CD4-positive, alpha-beta T cell (primary cell): ENCODE measurements around the gene MYO3B. TPM values are rescaled to one million over a fixed set of nuclear protein-coding genes. Genes with fewer than 3 reads are reported as not detected.

Experiments used
- ATAC-seq: fragments of 200-7000 bp; cut with Tn5 transposase; one replicate; pipeline ENCODE4 v1.10.0; 2022; ENCODE audit warnings: mild to moderate bottlenecking; ENCODE audit not compliant: poor library complexity
- CTCF ChIA-PET: fragments of 350-600 bp; sonication (Branson Sonifier 250); formaldehyde crosslinking; loops from one replicate; lab custom pipeline; 2021; ENCODE audit warnings: antibody characterized with exemption, inconsistent platforms; lab: Charles Lee
- POLR2A ChIA-PET: fragments of 350-600 bp; sonication (Branson Sonifier 250); formaldehyde crosslinking; loops from one replicate; lab custom pipeline; 2021; ENCODE audit warnings: antibody characterized with exemption, inconsistent platforms; lab: Charles Lee
- DNase-seq, 14 experiments: peaks; one replicate each; pipeline ENCODE4 v3.0.0-alpha.2; 2013 to 2020; ENCODE audit warnings: mixed read lengths in 2 of 14
- H3K27ac ChIP-seq, 2 donors: one replicate each; pipeline versions ENCODE4 v1.5.1 to v1.7.0; 2013; ENCODE audit warnings: low read length in 2 of 2, low read depth in 1 of 2, mild to moderate bottlenecking in 1 of 2
- H3K27me3 ChIP-seq, 2 experiments: 1 replicate in 1 of 2; 2 replicates in 1 of 2; pipeline versions ENCODE4 v1.6.1 to v1.7.0; 2013; ENCODE audit warnings: low read length in 2 of 2, control low read depth in 1 of 2, mild to moderate bottlenecking in 1 of 2, moderate library complexity in 1 of 2; ENCODE audit not compliant: insufficient read depth in 2 of 2, control insufficient read depth in 1 of 2
- H3K36me3 ChIP-seq: one replicate; pipeline ENCODE4 v1.6.1; 2013; ENCODE audit warnings: low read length, control low read depth; ENCODE audit not compliant: insufficient read depth
- H3K4me1 ChIP-seq: one replicate; pipeline ENCODE4 v1.6.1; 2013; ENCODE audit warnings: low read length, control low read depth; ENCODE audit not compliant: insufficient read depth
- H3K4me3 ChIP-seq: one replicate; pipeline ENCODE4 v1.5.1; 2013; ENCODE audit warnings: mild to moderate bottlenecking, low read length, moderate library complexity
- H3K9me3 ChIP-seq, 2 experiments: 1 replicate in 1 of 2; 2 replicates in 1 of 2; pipeline versions ENCODE4 v1.6.1 to v1.7.0; 2013; ENCODE audit warnings: low read length in 2 of 2, mild to moderate bottlenecking in 2 of 2, control low read depth in 1 of 2, moderate library complexity in 1 of 2; ENCODE audit not compliant: control insufficient read depth in 1 of 2, insufficient read depth in 1 of 2
- H3K27ac Mint-ChIP-seq: one replicate; pipeline ENCODE4 v1.8.0; 2020; ENCODE audit warnings: mixed read lengths
- H3K27me3 Mint-ChIP-seq: one replicate; pipeline ENCODE4 v1.8.0; 2021; ENCODE audit warnings: mixed read lengths
- H3K36me3 Mint-ChIP-seq: one replicate; pipeline ENCODE4 v1.8.0; 2021; ENCODE audit warnings: low read depth, mixed read lengths
- H3K4me1 Mint-ChIP-seq: one replicate; pipeline ENCODE4 v1.8.0; 2021; ENCODE audit warnings: low read depth, mixed read lengths
- H3K4me3 Mint-ChIP-seq: one replicate; pipeline ENCODE4 v1.8.0; 2020; ENCODE audit warnings: mild to moderate bottlenecking, mixed read lengths
- H3K9me3 Mint-ChIP-seq: one replicate; pipeline ENCODE4 v1.8.0; 2020; ENCODE audit warnings: mixed read lengths
- intact Hi-C, 2 experiments: fragments of 100-400 bp; cut with DNase I in 1 of 2; cut with micrococcal nuclease in 1 of 2; formaldehyde crosslinking; loops; one replicate each; pipeline versions ENCODE4 v1.15.1 to v1.9.0; 2023 to 2025; cut with DNase I, micrococcal nuclease
- total RNA-seq, 174 experiments: library from RNA in 2 of 174; stranded (reverse) in 2 of 174; gene quantifications; one replicate each; pipeline ENCODE4 v1.2.3 and lab custom pipeline; 2021 to 2026
- TF ChIP-seq, protein P1 (sequence below): fragments of 200-600 bp; IDR thresholded peaks from one replicate; pipeline ENCODE4 v1.8.0; 2022; ENCODE audit warnings: antibody characterized with exemption, mild to moderate bottlenecking

The MYO3B gene
- total RNA-seq, 2 experiments from 2014 or later, result not detected

DNA sequence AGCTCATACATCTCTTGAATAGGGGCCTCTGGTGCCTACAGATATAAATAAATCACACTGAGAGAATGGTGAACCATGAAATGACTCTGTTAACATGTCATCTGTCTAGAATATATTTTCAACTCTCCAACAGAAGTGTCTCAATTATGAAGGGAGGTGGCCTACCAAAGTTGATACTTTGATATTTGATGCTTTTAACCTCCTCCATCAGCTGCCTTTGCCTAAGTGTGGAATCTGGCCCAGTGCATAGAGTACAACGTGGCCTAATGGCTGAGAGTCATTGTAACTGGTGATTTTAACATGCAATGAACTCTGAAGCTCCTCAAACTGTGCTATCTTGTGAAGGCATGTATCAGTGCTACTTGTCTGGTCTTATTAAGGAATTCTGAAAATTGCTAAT, 93.4 kb downstream of the MYO3B start:
- H3K27ac Mint-ChIP-seq, result no peak overlapping the region
- ChIA-PET POLR2A (interaction anchor here (0.6 kb wide), 1 partner anchor 1870 kb away, joined by 4 read pairs; no protein-coding TSS in a partner anchor), CTCF (no interaction called here)
- peaks cover 29% of the 10 kb centered on the region for H3K27me3 Mint-ChIP-seq
- no peaks in the 10 kb centered on the region for H3K4me1 ChIP-seq
- H3K4me3 ChIP-seq, result no peak overlapping the region
- H3K27me3 ChIP-seq, result no peaks in the 10 kb centered on the region
- no peaks in the 10 kb centered on the region for H3K36me3 ChIP-seq
- DNase-seq (no peak), ATAC-seq (no peak)
- no peaks in the 10 kb centered on the region for H3K9me3 ChIP-seq
- no peaks in the 10 kb centered on the region for H3K9me3 Mint-ChIP-seq
- H3K4me3 Mint-ChIP-seq, result no peak overlapping the region
- TF ChIP-seq, protein P1, sequence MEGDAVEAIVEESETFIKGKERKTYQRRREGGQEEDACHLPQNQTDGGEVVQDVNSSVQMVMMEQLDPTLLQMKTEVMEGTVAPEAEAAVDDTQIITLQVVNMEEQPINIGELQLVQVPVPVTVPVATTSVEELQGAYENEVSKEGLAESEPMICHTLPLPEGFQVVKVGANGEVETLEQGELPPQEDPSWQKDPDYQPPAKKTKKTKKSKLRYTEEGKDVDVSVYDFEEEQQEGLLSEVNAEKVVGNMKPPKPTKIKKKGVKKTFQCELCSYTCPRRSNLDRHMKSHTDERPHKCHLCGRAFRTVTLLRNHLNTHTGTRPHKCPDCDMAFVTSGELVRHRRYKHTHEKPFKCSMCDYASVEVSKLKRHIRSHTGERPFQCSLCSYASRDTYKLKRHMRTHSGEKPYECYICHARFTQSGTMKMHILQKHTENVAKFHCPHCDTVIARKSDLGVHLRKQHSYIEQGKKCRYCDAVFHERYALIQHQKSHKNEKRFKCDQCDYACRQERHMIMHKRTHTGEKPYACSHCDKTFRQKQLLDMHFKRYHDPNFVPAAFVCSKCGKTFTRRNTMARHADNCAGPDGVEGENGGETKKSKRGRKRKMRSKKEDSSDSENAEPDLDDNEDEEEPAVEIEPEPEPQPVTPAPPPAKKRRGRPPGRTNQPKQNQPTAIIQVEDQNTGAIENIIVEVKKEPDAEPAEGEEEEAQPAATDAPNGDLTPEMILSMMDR, result no peak
- H3K4me1 Mint-ChIP-seq, result no peaks in the 10 kb centered on the region
- intact Hi-C loops, result no loop called here
- H3K27ac ChIP-seq, result no peak overlapping the region
- H3K36me3 Mint-ChIP-seq, result no peaks in the 10 kb centered on the region

DNA sequence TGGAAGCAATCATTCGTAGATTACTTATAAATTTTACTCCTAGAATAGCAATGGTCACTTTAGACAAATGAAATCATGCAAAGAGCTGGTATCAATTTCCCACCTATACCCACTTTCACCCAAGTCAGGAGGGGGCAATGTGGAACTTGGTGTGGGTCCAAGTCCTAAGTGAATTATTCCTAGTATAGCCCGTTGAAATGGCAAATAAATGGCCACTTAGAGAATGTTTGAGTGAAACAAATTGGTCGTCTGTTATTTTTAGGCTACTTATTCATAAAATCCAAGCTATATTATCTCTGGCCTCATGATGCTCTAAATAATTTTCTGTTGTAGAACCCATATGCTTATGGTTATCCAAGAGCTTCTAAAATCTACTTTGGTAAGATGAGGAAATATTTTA, 98.1 kb downstream of the MYO3B start:
- H3K27ac Mint-ChIP-seq, result no peak overlapping the region
- CTCF ChIA-PET, result no interaction called here
- H3K4me3 ChIP-seq, result no peak overlapping the region
- ATAC-seq, result no peak
- no peak overlapping the region for H3K27ac ChIP-seq
- no peak overlapping the region for H3K4me3 Mint-ChIP-seq
- POLR2A ChIA-PET, result no interaction called here
- intact Hi-C loops, result no loop called here
- H3K4me1 ChIP-seq, result no peaks in the 10 kb centered on the region
- no peaks in the 10 kb centered on the region for H3K36me3 Mint-ChIP-seq
- DNase-seq, result no peak
- no peaks in the 10 kb centered on the region for H3K9me3 ChIP-seq
- no peaks in the 10 kb centered on the region for H3K4me1 Mint-ChIP-seq
- TF ChIP-seq, protein P1, result no peak
- H3K27me3 Mint-ChIP-seq, result peaks cover 18% of the 10 kb centered on the region
- H3K27me3 ChIP-seq, result no peaks in the 10 kb centered on the region
- no peaks in the 10 kb centered on the region for H3K9me3 Mint-ChIP-seq
- H3K36me3 ChIP-seq, result no peaks in the 10 kb centered on the region

DNA sequence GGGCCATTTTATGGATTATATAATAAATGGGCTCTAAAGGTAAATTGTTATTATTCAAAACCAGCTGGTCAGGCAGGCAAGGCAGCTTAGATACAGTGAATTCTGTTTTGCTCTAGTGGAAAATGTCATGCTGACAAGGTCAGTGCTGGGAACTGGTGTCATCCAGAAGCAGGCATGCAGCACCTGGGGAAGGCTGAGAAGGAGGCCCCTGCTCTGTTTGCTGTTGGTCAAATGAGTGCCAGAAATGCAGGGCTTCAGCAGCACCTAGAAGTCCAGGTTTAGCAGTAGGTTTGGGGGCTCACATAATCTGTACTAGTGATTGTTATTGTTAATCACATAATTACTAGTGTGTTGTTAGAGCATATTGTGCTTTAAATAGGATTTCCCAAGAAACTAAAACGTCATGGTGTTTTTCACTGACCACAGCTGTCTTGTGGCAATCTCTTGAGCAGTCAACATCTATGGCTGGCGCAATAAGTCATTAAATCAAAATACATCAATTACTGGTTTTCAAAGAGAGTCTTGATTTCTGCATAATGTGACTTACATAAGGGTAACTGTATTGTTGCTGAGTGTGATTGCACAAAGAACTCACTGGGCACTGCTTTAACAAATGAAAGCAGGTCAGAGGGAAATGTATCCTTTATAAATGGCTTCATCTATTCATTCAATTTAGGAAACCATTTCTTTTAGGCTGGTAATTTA, 99.1 kb downstream of the MYO3B start:
- ChIA-PET CTCF (no interaction called here), POLR2A (no interaction called here)
- Mint-ChIP-seq H3K27me3 (peaks cover 18% of the 10 kb centered on the region), H3K27ac (no peak overlapping the region), H3K4me1 (no peaks in the 10 kb centered on the region), H3K9me3 (no peaks in the 10 kb centered on the region), H3K4me3 (no peak overlapping the region), H3K36me3 (no peaks in the 10 kb centered on the region)
- intact Hi-C loops, result no loop called here
- DNase-seq, result no peak
- H3K4me3 ChIP-seq, result no peak overlapping the region
- H3K9me3 ChIP-seq, result no peaks in the 10 kb centered on the region
- TF ChIP-seq, protein P1, result no peak
- H3K27ac ChIP-seq, result no peak overlapping the region
- H3K4me1 ChIP-seq, result no peaks in the 10 kb centered on the region
- H3K27me3 ChIP-seq, result no peaks in the 10 kb centered on the region
- no peaks in the 10 kb centered on the region for H3K36me3 ChIP-seq
- no peak for ATAC-seq
